Measurements from ENCODE around the gene SLC25A31.

Gene SLC25A31

GRCh38 chr4:127747883-127748282, 17.7 kb downstream of the SLC25A31 start:
- no peaks in the 10 kb centered on the region for H3K4me1 ChIP-seq (ENCODE audit: insufficient read depth, low read length)
- H3K27ac ChIP-seq (ENCODE audit: low read length), result no peak overlapping the region
- no peak overlapping the region for H3K9ac ChIP-seq (ENCODE audit: low read depth, low read length)
- H3K9me3 ChIP-seq (ENCODE audit: insufficient read depth, low read depth, low read length), result peaks cover 11% of the 10 kb centered on the region; the same call in 1 of the 2 replicates
- H3K36me3 ChIP-seq (ENCODE audit: insufficient read depth, low read depth, low read length), result no peaks in the 10 kb centered on the region
- H3K27me3 ChIP-seq (ENCODE audit: insufficient read depth, low read length), result no peaks in the 10 kb centered on the region
- no peak overlapping the region for H3K4me3 ChIP-seq (ENCODE audit: low read length)

GRCh38 chr4:127748957-127749356, 18.8 kb downstream of the SLC25A31 start:
- no peaks in the 10 kb centered on the region for H3K36me3 ChIP-seq (ENCODE audit: insufficient read depth, low read depth, low read length)
- no peak overlapping the region for H3K27ac ChIP-seq (ENCODE audit: low read length)
- H3K9me3 ChIP-seq (ENCODE audit: insufficient read depth, low read depth, low read length), result peaks cover 11% of the 10 kb centered on the region; the same call in 1 of the 2 replicates
- no peaks in the 10 kb centered on the region for H3K4me1 ChIP-seq (ENCODE audit: insufficient read depth, low read length)
- H3K9ac ChIP-seq (ENCODE audit: low read depth, low read length), result no peak overlapping the region
- H3K4me3 ChIP-seq (ENCODE audit: low read length), result no peak overlapping the region
- H3K27me3 ChIP-seq (ENCODE audit: insufficient read depth, low read length), result no peaks in the 10 kb centered on the region

- Histone ChIP-seq H3K27ac (ENCODE audit: low read length) (no peak overlapping the region), H3K27me3 (ENCODE audit: insufficient read depth, low read length) (no peaks in the 10 kb centered on the region), H3K9ac (ENCODE audit: low read depth, low read length) (no peak overlapping the region), H3K4me1 (ENCODE audit: insufficient read depth, low read length) (no peaks in the 10 kb centered on the region), H3K4me3 (ENCODE audit: low read length) (no peak overlapping the region), H3K9me3 (ENCODE audit: insufficient read depth, low read depth, low read length) (no peaks in the 10 kb centered on the region), H3K36me3 (ENCODE audit: insufficient read depth, low read depth, low read length) (no peaks in the 10 kb centered on the region)
Observed at GRCh38 chr4:127756906-127757305, 26.7 kb downstream of the SLC25A31 start.

GRCh38 chr4:127759228-127759820, 29.1 kb downstream of the SLC25A31 start:
- H3K36me3 ChIP-seq (ENCODE audit: insufficient read depth, low read depth, low read length), result no peaks in the 10 kb centered on the region
- H3K4me1 ChIP-seq (ENCODE audit: insufficient read depth, low read length), result no peaks in the 10 kb centered on the region
- H3K9me3 ChIP-seq (ENCODE audit: insufficient read depth, low read depth, low read length), result no peaks in the 10 kb centered on the region
- H3K4me3 ChIP-seq (ENCODE audit: low read length), result no peak overlapping the region
- no peaks in the 10 kb centered on the region for H3K27me3 ChIP-seq (ENCODE audit: insufficient read depth, low read length)
- no peak overlapping the region for H3K9ac ChIP-seq (ENCODE audit: low read depth, low read length)
- no peak overlapping the region for H3K27ac ChIP-seq (ENCODE audit: low read length)

GRCh38 chr4:127759893-127760292, 29.7 kb downstream of the SLC25A31 start:
- H3K4me3 ChIP-seq (ENCODE audit: low read length), result no peak overlapping the region
- H3K27me3 ChIP-seq (ENCODE audit: insufficient read depth, low read length), result no peaks in the 10 kb centered on the region
- no peak overlapping the region for H3K9ac ChIP-seq (ENCODE audit: low read depth, low read length)
- H3K9me3 ChIP-seq (ENCODE audit: insufficient read depth, low read depth, low read length), result no peaks in the 10 kb centered on the region
- H3K4me1 ChIP-seq (ENCODE audit: insufficient read depth, low read length), result no peaks in the 10 kb centered on the region
- no peak overlapping the region for H3K27ac ChIP-seq (ENCODE audit: low read length)
- no peaks in the 10 kb centered on the region for H3K36me3 ChIP-seq (ENCODE audit: insufficient read depth, low read depth, low read length)

- Histone ChIP-seq H3K4me1 (ENCODE audit: insufficient read depth, low read length) (no peaks in the 10 kb centered on the region), H3K9ac (ENCODE audit: low read depth, low read length) (no peak overlapping the region), H3K9me3 (ENCODE audit: insufficient read depth, low read depth, low read length) (no peaks in the 10 kb centered on the region), H3K36me3 (ENCODE audit: insufficient read depth, low read depth, low read length) (no peaks in the 10 kb centered on the region), H3K27me3 (ENCODE audit: insufficient read depth, low read length) (no peaks in the 10 kb centered on the region), H3K27ac (ENCODE audit: low read length) (no peak overlapping the region), H3K4me3 (ENCODE audit: low read length) (no peak overlapping the region)
Observed at GRCh38 chr4:127771535-127772275, 41.5 kb downstream of the SLC25A31 start.

- Histone ChIP-seq H3K4me3 (ENCODE audit: low read length) (no peak overlapping the region), H3K4me1 (ENCODE audit: insufficient read depth, low read length) (no peaks in the 10 kb centered on the region), H3K27me3 (ENCODE audit: insufficient read depth, low read length) (no peaks in the 10 kb centered on the region)
Observed at GRCh38 chr4:127772769-127773671, 42.8 kb downstream of the SLC25A31 start.

GRCh38 chr4:127775843-127776242, 45.6 kb downstream of the SLC25A31 start:
- no peaks in the 10 kb centered on the region for H3K4me1 ChIP-seq (ENCODE audit: insufficient read depth, low read length)
- H3K27me3 ChIP-seq (ENCODE audit: insufficient read depth, low read length), result peaks cover 10% of the 10 kb centered on the region
- no peaks in the 10 kb centered on the region for H3K9me3 ChIP-seq (ENCODE audit: insufficient read depth, low read depth, low read length)
- H3K27ac ChIP-seq (ENCODE audit: low read length), result no peak overlapping the region
- no peaks in the 10 kb centered on the region for H3K36me3 ChIP-seq (ENCODE audit: insufficient read depth, low read depth, low read length)
- no peak overlapping the region for H3K4me3 ChIP-seq (ENCODE audit: low read length)
- no peak overlapping the region for H3K9ac ChIP-seq (ENCODE audit: low read depth, low read length)

More at GRCh38 chr4:127772769-127773671, 42.8 kb downstream of the SLC25A31 start:
- no peaks in the 10 kb centered on the region for H3K9me3 ChIP-seq (ENCODE audit: insufficient read depth, low read depth, low read length)
- H3K9ac ChIP-seq (ENCODE audit: low read depth, low read length), result no peak overlapping the region
- H3K36me3 ChIP-seq (ENCODE audit: insufficient read depth, low read depth, low read length), result no peaks in the 10 kb centered on the region
- no peak overlapping the region for H3K27ac ChIP-seq (ENCODE audit: low read length)

GRCh38 chr4:127776620-127777019, 46.4 kb downstream of the SLC25A31 start:
- Histone ChIP-seq H3K36me3 (ENCODE audit: insufficient read depth, low read depth, low read length) (no peaks in the 10 kb centered on the region), H3K27ac (ENCODE audit: low read length) (no peak overlapping the region), H3K9me3 (ENCODE audit: insufficient read depth, low read depth, low read length) (no peaks in the 10 kb centered on the region), H3K4me3 (ENCODE audit: low read length) (no peak overlapping the region), H3K27me3 (ENCODE audit: insufficient read depth, low read length) (peaks cover 17% of the 10 kb centered on the region), H3K9ac (ENCODE audit: low read depth, low read length) (no peak overlapping the region), H3K4me1 (ENCODE audit: insufficient read depth, low read length) (no peaks in the 10 kb centered on the region)

GRCh38 chr4:127777487-127777886, 47.3 kb downstream of the SLC25A31 start:
- Histone ChIP-seq H3K4me3 (ENCODE audit: low read length) (no peak overlapping the region), H3K9me3 (ENCODE audit: insufficient read depth, low read depth, low read length) (no peaks in the 10 kb centered on the region), H3K36me3 (ENCODE audit: insufficient read depth, low read depth, low read length) (no peaks in the 10 kb centered on the region), H3K27ac (ENCODE audit: low read length) (no peak overlapping the region), H3K9ac (ENCODE audit: low read depth, low read length) (no peak overlapping the region), H3K27me3 (ENCODE audit: insufficient read depth, low read length) (peaks cover 23% of the 10 kb centered on the region), H3K4me1 (ENCODE audit: insufficient read depth, low read length) (no peaks in the 10 kb centered on the region)

- Histone ChIP-seq H3K36me3 (ENCODE audit: insufficient read depth, low read depth, low read length) (no peaks in the 10 kb centered on the region), H3K4me1 (ENCODE audit: insufficient read depth, low read length) (no peaks in the 10 kb centered on the region), H3K9ac (ENCODE audit: low read depth, low read length) (no peak overlapping the region), H3K27me3 (ENCODE audit: insufficient read depth, low read length) (peaks cover 29% of the 10 kb centered on the region), H3K4me3 (ENCODE audit: low read length) (no peak overlapping the region), H3K9me3 (ENCODE audit: insufficient read depth, low read depth, low read length) (no peaks in the 10 kb centered on the region), H3K27ac (ENCODE audit: low read length) (no peak overlapping the region)
Observed at GRCh38 chr4:127778102-127778501, 47.9 kb downstream of the SLC25A31 start.
